Activated naive CD4-positive, alpha-beta T cell treated with anti-CD3 and anti-CD28 coated beads, Interleukin-2, amount 50 U/mL, for 16 hours (primary cell): Measurements from ENCODE around the gene PNKD.
A peak's percentile ranks its signal among the peaks of the same experiment; 100 is the strongest.

Experiments
- DNase-seq: peaks from one replicate; pipeline ENCODE4 v3.0.0-alpha.2; 2020

Gene PNKD

GRCh38 chr2:218383892-218384519, 113.7 kb downstream of the PNKD start:
- DNase-seq, result no peak

DNA sequence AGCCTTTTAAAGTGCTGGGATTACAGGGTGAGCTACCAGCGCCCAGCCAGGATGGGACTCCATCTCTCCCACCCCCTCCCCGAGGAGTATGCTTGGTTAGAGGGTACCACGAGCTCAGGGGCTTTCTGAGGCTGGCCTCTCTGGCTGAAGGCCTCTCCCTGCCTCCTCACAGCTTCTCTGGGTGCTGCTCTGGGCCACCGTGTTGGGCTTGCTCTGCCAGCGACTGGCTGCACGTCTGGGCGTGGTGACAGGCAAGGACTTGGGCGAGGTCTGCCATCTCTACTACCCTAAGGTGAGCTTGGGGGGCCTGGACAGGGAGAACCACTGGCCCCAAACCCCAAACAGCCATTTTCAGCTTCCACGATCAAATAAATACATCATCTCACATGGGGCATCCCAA, 114.7 kb downstream of the PNKD start:
- no peak for DNase-seq

DNA sequence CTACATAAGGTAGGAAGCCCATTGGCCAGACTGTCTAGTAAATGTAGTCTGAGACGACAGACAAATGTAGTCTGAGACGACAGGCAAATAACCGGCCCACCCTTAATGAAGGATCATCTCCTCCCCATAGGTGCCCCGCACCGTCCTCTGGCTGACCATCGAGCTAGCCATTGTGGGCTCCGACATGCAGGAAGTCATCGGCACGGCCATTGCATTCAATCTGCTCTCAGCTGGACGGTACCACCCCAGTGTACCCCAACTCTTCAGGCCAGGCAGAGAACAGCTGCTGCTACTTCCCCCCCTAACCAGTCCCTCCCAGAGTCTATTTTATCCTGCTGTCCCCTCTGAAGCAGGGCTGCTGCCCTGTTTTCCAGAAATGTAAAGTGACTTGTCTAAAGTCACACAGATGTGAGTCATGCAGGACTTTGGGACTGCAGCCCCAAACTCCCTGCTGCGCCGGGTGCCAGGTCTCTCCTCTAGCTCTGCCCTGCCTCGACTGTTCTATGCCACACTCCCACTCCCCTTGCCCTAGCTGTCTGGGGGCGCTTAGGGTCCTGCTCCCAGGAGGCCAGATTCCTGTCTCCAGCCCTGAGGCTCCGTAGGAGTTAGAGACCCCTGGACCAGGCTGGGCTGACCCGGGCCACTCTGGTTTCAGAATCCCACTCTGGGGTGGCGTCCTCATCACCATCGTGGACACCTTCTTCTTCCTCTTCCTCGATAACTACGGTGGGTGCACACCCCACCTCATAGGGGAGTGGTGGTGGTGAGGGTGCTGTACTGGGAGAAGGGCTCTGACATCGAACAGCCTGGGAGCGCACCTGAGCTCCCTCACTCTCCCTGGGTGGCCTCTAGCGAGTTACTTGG, 116.4 kb downstream of the PNKD start:
- no peak for DNase-seq

GRCh38 chr2:218387369-218388194, 117.3 kb downstream of the PNKD start:
- DNase-seq, result no peak

GRCh38 chr2:218389333-218390150, 119.2 kb downstream of the PNKD start:
- DNase-seq, result no peak

GRCh38 chr2:218391202-218391601, 120.9 kb downstream of the PNKD start:
- DNase-seq, result no peak

DNA sequence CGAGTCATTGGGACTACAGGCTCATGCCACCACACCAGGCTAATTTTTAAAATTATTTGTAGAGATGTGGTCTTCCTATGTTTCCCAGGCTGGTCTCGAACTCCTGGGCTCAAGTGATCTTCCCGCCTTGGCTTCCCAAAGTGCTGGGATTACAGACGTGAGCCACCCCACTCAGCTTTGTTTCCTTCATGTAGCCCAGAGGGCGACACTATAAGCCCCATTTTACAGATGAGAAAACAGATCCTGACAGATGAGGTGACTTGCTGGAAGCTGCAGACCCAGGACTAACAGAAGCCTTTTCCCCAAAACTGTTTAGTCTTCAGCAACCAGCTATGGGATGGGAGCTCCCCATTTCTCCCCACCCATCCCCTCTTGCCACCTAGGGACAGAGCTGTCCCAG, 122.1 kb downstream of the PNKD start:
- no peak for DNase-seq

GRCh38 chr2:218392891-218393462, 122.7 kb downstream of the PNKD start:
- DNase-seq, result no peak

GRCh38 chr2:218393750-218394290, 123.5 kb downstream of the PNKD start:
- DNase-seq, result no peak

DNA sequence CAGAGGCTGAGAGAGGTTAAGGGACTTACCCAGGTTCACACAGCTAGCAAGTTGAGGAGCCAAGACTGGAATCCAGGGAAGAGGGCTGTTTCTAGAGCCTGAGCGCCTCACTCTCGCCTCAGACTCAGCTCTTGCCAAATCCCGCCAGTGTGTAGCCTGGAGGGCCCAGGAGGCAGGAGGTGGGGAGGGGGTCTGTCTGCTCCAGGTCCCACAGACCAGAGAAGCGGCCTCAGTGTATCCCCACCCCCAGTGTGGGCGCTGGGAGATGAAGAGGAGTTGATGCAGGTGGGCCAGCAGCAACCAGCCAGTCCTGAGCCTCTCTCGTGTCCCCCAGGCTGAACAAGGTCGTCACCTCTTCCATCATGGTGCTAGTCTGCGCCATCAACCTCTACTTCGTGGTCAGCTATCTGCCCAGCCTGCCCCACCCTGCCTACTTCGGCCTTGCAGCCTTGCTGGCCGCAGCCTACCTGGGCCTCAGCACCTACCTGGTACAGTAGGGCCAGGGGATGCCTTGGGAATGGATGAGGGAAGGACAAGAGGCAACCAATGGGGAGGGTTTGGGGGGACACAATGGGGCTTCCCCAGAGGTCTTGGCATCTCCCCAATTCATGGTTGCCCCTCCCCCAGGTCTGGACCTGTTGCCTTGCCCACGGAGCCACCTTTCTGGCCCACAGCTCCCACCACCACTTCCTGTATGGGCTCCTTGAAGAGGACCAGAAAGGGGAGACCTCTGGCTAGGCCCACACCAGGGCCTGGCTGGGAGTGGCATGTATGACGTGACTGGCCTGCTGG, 124.2 kb downstream of the PNKD start:
- no peak for DNase-seq

DNA sequence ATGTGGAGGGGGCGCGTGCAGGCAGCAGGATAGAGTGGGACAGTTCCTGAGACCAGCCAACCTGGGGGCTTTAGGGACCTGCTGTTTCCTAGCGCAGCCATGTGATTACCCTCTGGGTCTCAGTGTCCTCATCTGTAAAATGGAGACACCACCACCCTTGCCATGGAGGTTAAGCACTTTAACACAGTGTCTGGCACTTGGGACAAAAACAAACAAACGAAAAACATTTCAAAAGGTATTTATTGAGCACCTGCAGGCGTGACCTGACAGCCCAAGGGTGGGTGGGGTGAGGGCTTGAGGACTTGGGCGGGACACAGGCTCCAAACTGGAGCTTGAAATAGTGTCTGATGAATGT, 124.7 kb downstream of the PNKD start:
- DNase-seq, result no peak

DNA sequence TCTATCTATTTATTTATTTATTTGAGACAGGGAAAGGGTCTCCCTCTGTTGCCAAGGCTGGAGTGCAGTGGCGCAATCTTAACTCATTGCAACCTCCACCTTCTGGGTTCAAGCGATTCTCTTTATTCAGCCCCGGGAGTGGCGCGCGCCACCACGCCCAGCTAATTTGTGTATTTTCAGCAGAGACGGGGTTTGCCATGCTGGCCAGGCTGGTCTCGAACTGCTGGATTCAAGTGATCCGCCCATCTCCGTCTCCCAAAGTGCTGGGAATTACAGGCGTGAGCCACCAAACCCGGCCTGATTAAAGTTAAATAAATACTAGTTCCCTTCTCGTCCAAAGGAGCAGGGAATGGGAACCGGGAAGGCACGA, 125.1 kb downstream of the PNKD start:
- no peak for DNase-seq

DNA sequence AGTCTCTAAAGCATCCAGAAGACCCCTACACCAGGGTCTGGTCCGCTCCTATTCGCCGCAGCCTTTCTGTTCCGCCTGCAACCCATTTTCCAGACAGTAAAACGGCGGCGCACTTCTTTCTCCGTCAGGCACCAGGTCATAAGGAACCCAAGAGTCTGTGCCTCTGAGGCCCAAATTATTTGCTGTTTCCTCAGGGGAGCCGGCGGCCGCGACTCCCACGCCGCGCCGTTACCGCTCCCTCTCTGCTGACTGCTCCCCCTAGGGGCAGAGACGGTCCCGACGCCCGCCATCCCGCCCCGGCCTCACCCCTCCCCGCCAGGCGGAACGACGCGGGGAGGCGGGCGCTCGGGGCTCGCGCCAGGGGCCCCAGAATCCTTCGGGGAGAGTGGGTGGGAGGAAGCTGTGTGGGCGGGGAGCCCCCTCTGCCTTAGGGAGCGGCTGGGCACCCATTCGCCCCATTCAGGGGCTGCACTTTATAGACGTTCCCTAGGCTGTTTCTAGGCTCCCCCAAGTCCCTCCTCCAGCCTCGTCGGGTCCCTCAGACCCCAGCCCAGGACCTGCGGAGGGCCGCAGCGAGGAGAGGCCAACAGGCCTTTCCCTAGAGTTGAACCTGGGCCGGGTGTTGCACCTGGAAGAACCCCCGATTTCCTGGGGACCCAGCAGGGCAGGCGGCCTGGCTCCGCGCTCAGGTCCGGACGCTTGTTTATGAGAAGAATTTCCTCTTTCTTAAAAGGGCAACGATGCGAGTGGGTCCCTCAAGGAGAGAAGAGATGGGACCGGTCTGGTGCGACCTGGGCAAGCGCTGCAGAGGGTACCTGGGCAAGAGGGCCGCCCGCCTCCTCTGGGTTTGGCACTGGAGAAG, 125.7 kb downstream of the PNKD start:
- DNase-seq, result peak; percentile 91
